Pons (tissue), 1 donor: ENCODE results near the gene RNASE7.
"Not testable (repeated sequence)": the region's sequence is repeated elsewhere in the genome, so short reads cannot be mapped to it uniquely, and the experiment has no call there.

Experiments
- DNase-seq: peaks from one replicate; pipeline ENCODE4 v3.0.0-alpha.2; 2016; ENCODE audit warnings: low spot score

The RNASE7 gene

GRCh38 chr14:21023817-21024584 is 18.2 kb upstream of the RNASE7 start:
- DNase-seq, result peak; percentile 31

- DNase-seq, result peak; percentile 64
Observed at GRCh38 chr14:21024585-21025370, 17.4 kb upstream of the RNASE7 start, which contains the start of gene NDRG2. TSS of gene NDRG2 (minus strand) at chr14:21025061. CDS start at chr14:21023315, 1,746 bp downstream.

GRCh38 chr14:21025371-21026273 is 16.5 kb upstream of the RNASE7 start:
- DNase-seq, result peak; percentile 78

GRCh38 chr14:21026274-21026987 is 15.7 kb upstream of the RNASE7 start:
- peak; percentile 97 for DNase-seq

DNA sequence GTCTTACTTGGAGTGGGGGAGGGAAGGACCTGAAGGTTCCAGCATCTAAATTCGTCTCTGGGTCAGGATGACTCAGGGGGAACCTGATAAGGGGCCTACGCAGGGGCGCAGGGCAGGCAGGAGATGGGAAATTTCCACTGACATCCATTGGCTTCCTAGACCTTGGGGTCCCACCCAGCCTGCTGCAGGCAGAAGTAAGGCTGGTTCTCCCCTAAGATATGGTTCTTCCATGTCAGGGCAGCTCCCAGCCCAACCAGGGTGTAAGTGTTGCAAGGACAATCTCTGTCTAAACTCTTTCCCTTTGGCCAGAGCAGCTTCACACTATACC is 15.2 kb upstream of the RNASE7 start:
- DNase-seq, result no peak

- no peak for DNase-seq
Observed at GRCh38 chr14:21029917-21030316, 12.2 kb upstream of the RNASE7 start, which contains the start of gene TPPP2. TSS of gene TPPP2 (plus strand) at chr14:21030217. CDS start at chr14:21030582, 365 bp downstream.

DNA sequence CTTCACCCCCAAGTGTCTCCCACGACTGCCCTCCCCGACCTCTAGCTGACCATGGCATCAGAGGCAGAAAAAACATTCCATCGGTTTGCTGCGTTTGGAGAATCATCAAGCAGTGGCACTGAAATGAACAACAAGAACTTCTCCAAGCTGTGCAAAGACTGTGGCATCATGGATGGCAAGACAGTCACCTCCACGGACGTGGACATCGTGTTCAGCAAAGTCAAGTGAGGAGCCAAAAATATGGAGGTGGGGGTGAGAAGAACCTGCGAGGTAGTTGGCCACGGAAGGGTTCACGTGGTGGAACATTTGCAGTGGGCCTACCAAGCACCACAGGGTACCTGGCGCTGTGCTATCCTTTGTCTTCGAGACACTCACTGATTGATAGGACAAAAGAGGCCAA is 11.6 kb upstream of the RNASE7 start:
- DNase-seq, result no peak

DNA sequence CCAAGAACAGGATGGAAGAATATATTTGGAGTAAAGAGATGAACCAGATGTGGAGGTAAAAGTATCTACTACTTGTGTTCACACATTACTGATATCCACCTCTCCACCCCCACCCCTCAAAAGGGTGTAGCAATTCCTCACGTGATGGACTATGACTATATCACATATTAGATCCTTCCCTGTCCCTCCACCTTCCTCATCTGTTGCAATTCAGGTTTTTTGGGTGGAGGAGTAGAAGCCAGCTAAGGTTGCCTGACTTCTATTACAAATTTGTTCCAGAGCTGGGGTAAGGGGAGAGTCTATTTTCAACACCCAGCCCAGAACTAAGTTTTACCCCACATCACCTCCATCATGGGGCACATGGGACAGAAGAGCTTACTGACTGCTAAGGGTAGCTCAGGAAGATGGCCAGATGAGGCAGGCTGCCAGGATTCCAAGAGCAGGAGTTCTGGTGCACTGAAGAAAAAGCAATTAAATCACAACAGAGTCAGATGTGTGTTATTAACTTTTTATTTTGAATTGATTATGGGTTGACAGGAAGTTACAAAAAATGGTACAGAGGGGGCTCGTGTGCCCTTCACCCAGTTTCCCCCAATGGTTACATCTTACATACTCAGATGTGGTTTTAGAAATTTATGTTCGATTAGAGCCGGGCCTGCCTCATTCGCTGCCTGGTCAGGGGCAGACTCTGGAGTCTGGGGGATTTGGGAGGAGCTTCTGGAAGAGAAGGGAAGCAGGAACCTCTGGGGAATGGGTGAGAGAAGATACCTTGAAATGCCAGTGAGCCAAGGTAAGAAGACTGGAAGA is 9.6 kb upstream of the RNASE7 start:
- no peak for DNase-seq

GRCh38 chr14:21033133-21033698 is 8.9 kb upstream of the RNASE7 start:
- DNase-seq, result no peak

DNA sequence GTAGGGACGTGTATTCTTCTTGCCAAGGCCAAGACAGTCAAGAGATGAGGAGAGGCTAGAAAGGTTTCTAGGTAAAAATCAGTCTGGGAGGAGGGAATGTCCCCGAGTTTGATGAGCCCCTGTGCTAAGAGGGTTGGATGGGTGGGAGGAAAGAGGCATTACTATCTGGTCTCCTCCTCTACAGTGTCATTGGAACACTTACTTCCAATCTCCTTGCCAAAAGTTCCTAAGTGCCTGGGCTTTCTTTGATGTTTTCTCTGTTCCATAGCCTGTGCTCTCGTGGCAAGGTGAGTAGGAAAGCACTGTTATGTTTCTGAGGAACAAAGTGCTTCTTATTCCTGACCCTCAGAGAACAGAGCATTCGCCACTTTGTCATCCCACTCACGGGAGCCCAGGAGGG is 7.5 kb upstream of the RNASE7 start, which contains the start of gene RNASE13:
RNASE13 (minus strand) TSS at position 101 of the 400 bp plus-strand sequence. CDS start 519 bp downstream, outside the sequence.
- no peak for DNase-seq

DNA sequence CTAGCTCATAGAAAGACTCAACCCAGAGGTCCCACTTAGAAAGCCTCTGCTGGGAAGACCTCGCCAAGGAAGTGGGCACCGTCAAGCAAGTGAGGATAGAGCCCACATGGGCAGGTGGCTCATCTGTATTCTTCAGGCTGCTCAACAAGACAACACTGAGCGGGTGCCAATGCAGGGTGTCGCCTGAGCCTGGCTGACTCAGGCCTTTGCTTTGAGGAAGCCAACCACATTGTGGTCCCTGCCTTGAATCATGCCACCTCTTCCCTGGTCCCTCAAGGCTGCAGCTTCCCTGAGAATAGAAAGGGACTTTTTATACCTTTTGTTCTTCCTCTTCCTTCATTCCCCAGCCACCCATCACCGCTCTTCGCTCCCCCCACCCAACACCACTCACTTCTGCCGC is 5.4 kb upstream of the RNASE7 start:
- no peak for DNase-seq

DNA sequence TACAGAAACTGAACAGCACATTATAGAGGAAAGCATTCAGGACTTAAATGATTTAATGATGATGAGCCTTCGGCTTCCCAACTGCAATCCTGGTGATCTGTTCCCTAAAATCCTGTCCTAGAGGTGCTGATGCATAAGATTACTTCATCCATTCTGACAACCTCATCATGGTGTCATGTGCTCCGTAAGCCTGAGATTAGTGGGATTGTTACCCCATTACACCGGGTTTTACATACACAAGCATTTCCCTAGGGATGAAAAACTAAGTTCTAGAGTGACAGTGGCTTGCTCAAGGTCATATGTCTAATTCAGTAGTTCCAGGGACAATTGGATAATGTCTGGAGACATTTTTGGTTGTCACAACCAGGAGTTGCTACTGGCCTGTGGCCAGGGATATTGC is 5.0 kb upstream of the RNASE7 start:
- no peak for DNase-seq

GRCh38 chr14:21038441-21039422 is 3.4 kb upstream of the RNASE7 start:
- peak; percentile 91 for DNase-seq

- DNase-seq, result peak; percentile 95
Observed at GRCh38 chr14:21039585-21040369, 2.4 kb upstream of the RNASE7 start.

GRCh38 chr14:21040370-21040925 is 1.7 kb upstream of the RNASE7 start:
- no peak for DNase-seq

GRCh38 chr14:21040941-21041340 is 1.2 kb upstream of the RNASE7 start:
- not testable (repeated sequence) for DNase-seq

DNA sequence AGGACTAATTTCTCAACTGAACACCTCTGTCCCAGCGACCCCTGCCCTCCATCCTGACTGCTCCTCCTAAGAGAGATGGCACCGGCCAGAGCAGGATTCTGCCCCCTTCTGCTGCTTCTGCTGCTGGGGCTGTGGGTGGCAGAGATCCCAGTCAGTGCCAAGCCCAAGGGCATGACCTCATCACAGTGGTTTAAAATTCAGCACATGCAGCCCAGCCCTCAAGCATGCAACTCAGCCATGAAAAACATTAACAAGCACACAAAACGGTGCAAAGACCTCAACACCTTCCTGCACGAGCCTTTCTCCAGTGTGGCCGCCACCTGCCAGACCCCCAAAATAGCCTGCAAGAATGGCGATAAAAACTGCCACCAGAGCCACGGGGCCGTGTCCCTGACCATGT is 756 bp downstream of the RNASE7 start:
- DNase-seq, result peak; percentile 60
